ENCODE measurements around the gene SNAI3. TPM values are rescaled to one million over a fixed set of nuclear protein-coding genes. Genes with fewer than 3 reads are reported as not detected.

The SNAI3 gene
- total RNA-seq, 4 donors from 2014 or later: 1.2 to 2.2 (median 1.6) TPM

DNA sequence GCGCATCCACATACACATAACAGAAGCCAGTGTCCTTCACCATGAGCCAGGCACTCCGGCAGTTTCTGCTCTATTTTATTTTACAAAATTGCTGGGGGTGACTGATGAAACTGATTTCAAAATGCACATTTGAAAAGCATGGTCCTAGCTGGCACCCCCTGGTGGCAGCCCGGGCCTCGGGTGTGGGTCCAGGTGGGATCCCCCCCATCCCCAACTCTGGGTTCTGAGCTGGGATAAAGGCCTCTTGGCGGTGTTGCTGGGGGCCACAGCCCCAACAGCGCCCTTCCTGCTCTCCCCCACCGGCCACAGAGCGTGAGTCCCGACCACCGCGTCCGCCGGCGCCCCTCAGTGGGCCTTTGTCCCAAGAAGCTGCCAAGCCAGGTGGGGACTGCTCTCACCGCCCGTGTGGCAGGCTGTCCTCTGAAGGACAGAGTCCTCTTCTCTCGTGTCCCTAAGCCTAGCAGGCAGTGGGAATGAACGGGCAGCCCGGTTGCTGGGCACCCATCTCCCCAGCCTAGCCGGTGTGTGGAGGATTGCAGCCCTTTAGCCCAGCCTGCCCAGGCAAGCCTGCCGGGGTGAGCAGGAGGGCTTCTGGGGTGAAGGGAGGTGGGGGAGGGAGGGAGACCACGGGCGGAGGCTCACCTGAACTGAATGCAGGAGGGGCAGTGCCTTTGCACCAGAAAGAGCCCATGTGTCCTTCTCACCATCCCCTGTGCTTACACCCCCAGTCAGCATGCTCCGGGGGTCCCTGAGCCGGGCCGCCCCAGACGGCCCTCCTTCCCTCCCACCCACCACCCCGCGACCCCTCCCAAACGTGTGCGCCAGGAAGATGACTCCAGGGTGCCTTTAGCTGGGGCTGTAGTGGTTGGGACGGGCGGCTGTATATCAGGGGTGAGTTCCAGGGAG is 898 bp downstream of the SNAI3 start:
- ATAC-seq (no peak), DNase-seq (no peak)
- Histone ChIP-seq H3K4me3 (peak overlapping the region; percentile 68 to 83 (median 75)), H3K27me3 (no peaks in the 10 kb centered on the region), H3K36me3 (no peaks in the 10 kb centered on the region), H3K9me3 (no peaks in the 10 kb centered on the region), H3K27ac (peak overlapping the region; percentile 82 to 96 (median 88)), H3K4me1 (peaks cover 16 to 31% of the 10 kb centered on the region in 2 donors)
- no peak for TF ChIP-seq POLR2A (IDR thresholded peaks at IDR 0.05)
- TF ChIP-seq, protein P1, sequence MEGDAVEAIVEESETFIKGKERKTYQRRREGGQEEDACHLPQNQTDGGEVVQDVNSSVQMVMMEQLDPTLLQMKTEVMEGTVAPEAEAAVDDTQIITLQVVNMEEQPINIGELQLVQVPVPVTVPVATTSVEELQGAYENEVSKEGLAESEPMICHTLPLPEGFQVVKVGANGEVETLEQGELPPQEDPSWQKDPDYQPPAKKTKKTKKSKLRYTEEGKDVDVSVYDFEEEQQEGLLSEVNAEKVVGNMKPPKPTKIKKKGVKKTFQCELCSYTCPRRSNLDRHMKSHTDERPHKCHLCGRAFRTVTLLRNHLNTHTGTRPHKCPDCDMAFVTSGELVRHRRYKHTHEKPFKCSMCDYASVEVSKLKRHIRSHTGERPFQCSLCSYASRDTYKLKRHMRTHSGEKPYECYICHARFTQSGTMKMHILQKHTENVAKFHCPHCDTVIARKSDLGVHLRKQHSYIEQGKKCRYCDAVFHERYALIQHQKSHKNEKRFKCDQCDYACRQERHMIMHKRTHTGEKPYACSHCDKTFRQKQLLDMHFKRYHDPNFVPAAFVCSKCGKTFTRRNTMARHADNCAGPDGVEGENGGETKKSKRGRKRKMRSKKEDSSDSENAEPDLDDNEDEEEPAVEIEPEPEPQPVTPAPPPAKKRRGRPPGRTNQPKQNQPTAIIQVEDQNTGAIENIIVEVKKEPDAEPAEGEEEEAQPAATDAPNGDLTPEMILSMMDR (IDR thresholded peaks at IDR 0.05 in 4 of 5, conservative IDR thresholded peaks at IDR 0.05 in 1 of 5): peak in 4 of 5 experiments; percentile 24 to 69 (median 54)
- intact Hi-C loops (cut with DNase I; ENCODE audit: low total_unique reads): loop anchor here (1.0 to 2.0 kb wide), 3 partner anchors 11 to 485 kb away; partner anchors contain the start of genes CDH15, CTU2 and RNF166
- in situ Hi-C loops (cut with MboI; ENCODE audit: low sequenced_read_pairs in 4 of 4): no loop called here

DNA sequence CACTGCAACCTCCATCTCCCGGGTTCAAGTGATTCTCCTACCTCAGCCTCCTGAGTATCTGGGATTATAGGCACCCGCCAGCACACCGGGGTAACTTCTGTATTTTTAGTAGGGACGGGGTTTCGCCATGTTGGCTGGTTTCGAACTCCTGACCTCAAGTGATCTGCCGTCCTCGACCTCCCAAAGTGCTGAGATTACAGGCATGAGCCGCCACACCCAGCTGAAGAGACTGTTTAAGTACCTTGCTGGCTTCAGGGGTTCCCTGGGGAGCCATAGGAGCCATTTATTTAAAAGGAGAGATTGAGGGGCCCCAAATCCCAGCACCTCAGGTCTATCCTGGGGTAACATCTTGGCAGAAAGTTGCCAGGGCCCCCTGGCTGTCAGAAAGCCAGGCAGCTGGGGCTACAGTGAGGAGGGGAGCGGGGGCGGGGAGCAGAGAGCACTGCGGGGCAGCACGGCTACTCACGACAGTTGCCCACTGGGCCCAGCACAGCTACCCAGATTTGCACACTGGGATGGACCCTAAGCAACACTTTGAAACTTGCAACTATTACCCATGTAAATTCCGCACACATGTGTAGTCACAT is 1.6 kb downstream of the SNAI3 start:
- TF ChIP-seq, protein P1 (IDR thresholded peaks at IDR 0.05 in 4 of 5, conservative IDR thresholded peaks at IDR 0.05 in 1 of 5): no peak
- no peak for TF ChIP-seq POLR2A (IDR thresholded peaks at IDR 0.05)
- Histone ChIP-seq H3K27me3 (no peaks in the 10 kb centered on the region), H3K9me3 (no peaks in the 10 kb centered on the region), H3K4me3 (no peak overlapping the region), H3K4me1 (peaks cover 16 to 31% of the 10 kb centered on the region in 2 donors), H3K36me3 (no peaks in the 10 kb centered on the region), H3K27ac (peak overlapping the region in 3 of 4 donors; percentile 43 to 96 (median 82))
- no peak for DNase-seq
- in situ Hi-C loops (cut with MboI; ENCODE audit: low sequenced_read_pairs in 4 of 4): no loop called here
- no peak for ATAC-seq
- intact Hi-C loops (cut with DNase I; ENCODE audit: low total_unique reads): no loop called here

DNA sequence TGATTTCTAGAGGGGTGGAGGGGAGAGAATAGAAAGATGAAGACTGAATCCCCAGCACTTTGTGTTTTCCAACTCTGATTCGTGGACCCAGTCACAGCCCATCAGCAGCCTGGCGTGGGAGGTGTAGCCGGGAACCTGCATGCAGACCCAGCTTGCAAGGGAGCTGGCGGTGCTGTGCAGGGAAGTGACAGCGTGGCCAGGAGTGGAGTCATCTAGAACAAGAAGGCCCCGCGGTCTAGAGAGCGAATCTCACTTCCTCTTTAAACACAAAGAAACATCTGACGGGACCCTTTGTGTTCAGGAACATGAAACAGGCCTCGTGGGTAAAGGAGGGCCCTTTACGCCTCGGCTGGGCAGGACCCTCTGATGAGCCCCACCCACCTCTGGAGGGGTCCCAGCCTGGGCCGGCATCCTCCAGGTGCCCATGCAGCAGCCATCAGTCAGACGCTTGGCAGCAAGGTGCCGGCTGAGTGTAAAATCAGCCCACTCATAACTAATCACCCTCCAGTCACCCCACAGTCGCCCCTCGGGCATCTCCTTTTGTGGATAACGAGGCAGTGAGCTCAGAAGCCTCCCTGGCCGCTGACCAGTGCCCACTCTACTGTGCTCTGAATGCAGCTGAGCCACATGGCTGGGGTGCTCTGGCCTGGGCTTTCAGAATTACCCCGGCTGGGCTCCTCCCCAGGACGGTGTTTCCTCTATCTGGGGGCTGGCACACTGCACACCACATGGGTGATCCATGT is 4.4 kb downstream of the SNAI3 start:
- Histone ChIP-seq H3K4me1 (peaks cover 9 to 30% of the 10 kb centered on the region in 2 donors), H3K27ac (peak overlapping the region in 1 of 4 donors; percentile 27), H3K9me3 (no peaks in the 10 kb centered on the region), H3K27me3 (no peaks in the 10 kb centered on the region), H3K36me3 (no peaks in the 10 kb centered on the region), H3K4me3 (no peak overlapping the region)
- in situ Hi-C loops (cut with MboI; ENCODE audit: low sequenced_read_pairs in 4 of 4) (no loop called here), intact Hi-C loops (cut with DNase I; ENCODE audit: low total_unique reads) (no loop called here)
- peak in 1 of 2 donors; percentile 43 for DNase-seq
- TF ChIP-seq POLR2A (IDR thresholded peaks at IDR 0.05): no peak
- TF ChIP-seq, protein P1 (IDR thresholded peaks at IDR 0.05 in 4 of 5, conservative IDR thresholded peaks at IDR 0.05 in 1 of 5): no peak
- no peak for ATAC-seq

DNA sequence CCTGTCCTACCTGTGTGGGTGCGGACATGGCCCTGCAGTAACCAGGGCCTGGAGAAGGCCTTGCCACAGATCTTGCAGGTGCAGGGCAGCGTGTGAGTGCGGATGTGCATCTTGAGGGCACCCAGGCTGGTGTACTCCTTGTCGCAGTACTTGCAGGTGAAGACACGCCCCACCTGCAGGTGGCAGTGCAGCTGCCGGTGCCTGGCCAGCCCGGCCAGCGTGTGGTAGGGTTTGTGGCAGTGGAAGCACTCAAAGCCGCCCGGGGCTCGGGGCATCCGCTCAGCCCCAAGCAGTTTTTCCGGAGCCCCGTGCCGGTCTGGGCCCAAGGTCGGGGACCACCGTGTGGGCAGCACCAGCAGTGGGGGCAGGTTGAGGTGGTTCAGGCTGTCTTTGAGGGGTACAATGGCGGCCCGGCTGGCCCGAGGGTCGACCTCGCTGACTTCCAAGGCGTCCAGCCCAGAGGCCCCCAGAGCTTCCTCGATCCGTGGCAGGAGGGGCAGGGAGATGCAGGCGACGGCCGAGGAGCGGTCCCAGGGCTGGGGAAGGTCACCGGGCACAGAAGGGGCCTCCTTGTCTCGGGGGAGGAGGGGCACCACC is 5.1 kb downstream of the SNAI3 start:
- Histone ChIP-seq H3K27me3 (no peaks in the 10 kb centered on the region), H3K4me3 (no peak overlapping the region), H3K36me3 (no peaks in the 10 kb centered on the region), H3K4me1 (peaks cover 10 to 35% of the 10 kb centered on the region in 2 donors), H3K27ac (no peak overlapping the region), H3K9me3 (no peaks in the 10 kb centered on the region)
- TF ChIP-seq, protein P1 (IDR thresholded peaks at IDR 0.05 in 4 of 5, conservative IDR thresholded peaks at IDR 0.05 in 1 of 5): peak in 4 of 5 experiments; percentile 16 to 48 (median 37)
- TF ChIP-seq POLR2A (IDR thresholded peaks at IDR 0.05): no peak
- DNase-seq (no peak), ATAC-seq (no peak)
- in situ Hi-C loops (cut with MboI; ENCODE audit: low sequenced_read_pairs in 4 of 4) (no loop called here), intact Hi-C loops (cut with DNase I; ENCODE audit: low total_unique reads) (no loop called here)

Measured in gastrocnemius medialis (tissue), 4 donors.